LNCAP (cell line): Measurements from ENCODE around the gene PREX1.

Experiments used
- TF ChIP-seq, protein P1 (sequence below): fragments of 450-650 bp; IDR thresholded peaks from 2 replicates; pipeline ENCODE4 v1.5.1; 2017; ENCODE audit warnings: mild to moderate bottlenecking

PREX1 gene

DNA sequence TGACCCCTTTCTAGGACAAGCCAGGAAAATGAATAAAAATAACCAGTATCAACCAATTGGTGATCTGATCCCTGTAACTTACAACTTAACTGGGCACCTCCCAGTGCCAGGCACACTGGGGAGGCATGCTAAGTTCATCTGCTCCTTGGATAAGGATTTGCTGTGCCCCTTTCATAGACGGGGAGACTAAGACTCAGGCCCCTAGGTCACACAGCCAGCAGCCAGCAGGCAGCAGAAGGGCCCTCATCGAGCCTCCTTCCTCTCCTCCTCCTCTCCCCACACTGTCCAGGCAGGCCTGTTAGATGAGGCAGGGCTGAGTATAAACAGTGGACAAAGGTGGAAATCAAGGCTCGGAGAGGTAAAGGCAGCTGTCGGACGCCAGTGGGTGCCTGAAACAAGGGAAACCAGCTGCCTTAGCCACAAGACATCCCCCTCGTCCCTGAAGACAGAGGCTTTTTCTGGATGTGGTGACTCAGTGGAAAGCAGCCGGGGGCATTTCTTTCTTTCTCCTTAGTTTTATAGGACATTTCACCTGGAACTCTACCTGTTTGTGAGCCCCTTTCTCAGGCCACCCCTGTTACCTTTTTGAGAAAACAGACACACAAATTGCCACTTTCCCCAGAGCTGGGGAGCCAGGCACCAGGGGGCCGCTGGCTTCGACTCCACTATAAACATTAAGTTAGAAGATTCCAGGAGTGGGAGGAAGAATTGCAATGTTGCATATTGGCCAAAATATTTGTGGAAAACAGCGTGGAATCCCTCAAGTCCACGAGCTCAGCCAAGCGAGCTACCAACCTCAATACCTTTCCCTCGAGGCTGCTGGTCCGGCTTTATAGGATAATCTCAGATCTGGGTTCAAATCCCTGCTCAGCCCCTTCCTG lies 166.0 kb downstream of the PREX1 start:
- TF ChIP-seq, protein P1, sequence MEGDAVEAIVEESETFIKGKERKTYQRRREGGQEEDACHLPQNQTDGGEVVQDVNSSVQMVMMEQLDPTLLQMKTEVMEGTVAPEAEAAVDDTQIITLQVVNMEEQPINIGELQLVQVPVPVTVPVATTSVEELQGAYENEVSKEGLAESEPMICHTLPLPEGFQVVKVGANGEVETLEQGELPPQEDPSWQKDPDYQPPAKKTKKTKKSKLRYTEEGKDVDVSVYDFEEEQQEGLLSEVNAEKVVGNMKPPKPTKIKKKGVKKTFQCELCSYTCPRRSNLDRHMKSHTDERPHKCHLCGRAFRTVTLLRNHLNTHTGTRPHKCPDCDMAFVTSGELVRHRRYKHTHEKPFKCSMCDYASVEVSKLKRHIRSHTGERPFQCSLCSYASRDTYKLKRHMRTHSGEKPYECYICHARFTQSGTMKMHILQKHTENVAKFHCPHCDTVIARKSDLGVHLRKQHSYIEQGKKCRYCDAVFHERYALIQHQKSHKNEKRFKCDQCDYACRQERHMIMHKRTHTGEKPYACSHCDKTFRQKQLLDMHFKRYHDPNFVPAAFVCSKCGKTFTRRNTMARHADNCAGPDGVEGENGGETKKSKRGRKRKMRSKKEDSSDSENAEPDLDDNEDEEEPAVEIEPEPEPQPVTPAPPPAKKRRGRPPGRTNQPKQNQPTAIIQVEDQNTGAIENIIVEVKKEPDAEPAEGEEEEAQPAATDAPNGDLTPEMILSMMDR, result no peak

DNA sequence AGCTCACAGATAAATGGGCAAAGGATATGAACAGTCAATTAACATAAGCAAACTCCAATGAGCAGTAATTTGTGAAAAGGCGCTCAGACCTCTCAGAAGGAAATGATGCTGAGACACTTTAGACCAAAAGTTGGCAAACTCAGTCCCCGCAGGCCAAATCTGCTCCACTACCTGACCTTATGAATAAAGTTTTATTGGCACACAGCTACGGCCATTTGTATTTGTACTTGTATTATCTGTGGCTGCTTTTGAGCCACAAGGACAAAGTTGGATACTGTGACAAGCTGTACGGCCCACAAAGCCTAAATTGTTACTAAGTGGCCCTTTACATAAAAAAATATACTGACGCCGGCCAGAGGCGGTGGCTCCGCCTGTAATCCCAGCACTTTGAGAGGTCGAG lies 167.0 kb downstream of the PREX1 start:
- TF ChIP-seq, protein P1, result no peak

DNA sequence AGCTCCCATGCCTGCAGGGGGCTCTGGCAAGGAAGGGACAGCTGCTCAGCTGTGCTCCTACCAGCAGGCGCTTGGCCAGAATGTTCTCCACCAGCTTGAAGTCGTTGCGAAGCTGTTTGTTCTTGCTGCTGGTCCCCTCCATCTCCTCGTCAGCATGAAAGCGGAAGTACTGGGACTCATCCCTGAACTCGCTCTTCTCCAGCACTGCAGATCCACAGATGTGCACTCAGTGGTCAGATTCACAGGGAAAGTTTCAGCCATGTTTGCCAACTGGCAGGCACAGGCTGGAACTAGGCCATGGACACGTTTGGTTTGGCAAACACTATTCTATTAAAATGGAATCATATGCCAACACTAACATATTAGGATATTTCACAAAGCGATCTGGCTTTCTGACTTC lies 167.9 kb downstream of the PREX1 start:
- TF ChIP-seq, protein P1, result no peak

DNA sequence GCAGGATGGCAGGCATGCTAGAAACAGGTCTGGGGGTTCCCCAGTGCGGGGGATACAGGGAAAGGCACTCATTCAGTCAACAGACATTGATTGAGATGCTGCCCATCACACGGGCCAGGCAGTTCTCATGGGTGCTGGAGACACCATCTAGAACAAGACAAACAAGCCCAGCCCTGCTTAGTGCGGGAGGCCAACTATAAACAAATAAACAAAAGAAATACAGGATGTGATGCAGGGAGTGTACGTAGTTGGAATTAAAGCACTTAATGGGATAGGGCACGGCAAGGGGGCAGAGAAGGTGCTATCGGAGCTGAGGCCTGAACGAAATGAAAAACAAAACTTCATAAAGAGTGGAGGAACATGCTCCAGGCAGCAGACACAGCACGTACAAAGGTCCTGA lies 169.3 kb downstream of the PREX1 start:
- TF ChIP-seq, protein P1, result no peak

DNA sequence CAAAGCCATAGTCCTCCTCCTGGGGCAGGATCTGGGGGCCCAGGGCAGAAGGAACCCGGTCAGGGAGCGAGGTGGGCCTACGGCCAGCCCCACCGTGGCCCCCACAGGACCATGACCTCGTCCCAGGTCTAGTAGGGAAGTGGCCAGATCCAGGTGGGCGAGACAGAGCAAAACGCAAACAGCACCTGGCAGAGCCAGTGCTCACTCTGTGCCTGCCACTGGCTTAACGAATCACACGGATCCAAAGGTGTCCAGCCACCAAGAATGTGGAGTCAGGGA lies 169.7 kb downstream of the PREX1 start:
- TF ChIP-seq, protein P1, result no peak

DNA sequence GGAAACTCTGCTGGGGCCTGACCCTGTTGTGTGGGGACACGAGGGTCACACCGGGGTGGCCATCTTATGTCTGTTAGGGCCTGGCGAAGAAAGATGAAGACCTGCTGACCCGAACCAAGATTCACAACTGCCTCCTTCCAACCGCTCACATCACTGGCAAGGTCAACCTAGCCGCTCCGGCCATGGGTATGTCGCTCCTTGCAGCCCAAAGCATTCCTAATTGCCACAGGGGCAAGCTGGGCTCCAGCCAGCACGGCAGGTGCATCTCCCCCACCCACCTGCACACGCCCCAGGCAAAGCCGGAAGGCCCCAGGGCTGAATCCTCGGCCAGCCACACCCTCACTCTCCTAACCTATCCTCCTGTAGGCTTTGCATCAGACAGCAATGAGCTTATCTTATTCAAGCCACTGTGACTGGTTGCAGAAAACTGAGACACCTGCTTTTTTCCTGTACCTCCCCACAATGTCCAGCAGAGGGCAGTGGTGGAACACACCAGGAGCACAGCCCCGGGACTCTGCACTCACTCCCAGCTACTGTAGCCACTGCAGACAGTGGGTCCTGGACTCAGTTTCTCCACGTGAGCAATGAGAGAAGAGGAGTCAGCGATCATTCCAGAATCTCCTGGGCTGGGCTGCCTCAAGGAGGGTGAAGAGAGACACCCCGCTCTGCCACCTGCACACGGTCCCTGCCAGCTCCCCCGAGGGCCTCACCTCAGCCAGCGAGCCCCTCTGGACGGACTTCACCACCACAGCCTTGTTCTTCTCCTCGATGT lies 170.2 kb downstream of the PREX1 start:
- TF ChIP-seq, protein P1, result peak; percentile 88

DNA sequence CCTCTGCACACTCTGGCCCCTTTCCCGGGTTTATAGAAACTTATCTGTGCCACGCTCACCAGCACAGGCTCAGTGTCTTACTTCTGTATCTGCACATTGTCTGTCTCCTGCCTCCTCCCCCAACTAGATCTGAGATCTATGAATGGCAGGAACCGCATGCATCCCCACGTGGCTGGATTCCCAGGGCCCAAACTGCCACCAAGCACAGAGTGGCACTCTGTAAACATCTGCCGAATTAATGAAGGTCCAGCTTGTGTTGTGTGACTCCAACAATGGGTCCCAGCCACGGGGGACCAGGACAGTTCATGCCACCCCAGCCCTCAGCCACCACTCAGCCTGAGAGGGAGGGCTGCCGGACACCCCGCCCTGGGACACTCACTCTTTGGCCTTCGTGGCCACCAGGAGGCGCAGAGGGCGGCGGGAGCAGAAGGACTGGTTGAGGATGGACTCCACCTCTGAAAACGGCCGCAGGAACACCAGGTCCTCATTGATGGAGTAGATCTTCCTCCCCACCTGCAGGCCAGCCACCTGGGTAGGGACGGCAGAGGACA lies 171.1 kb downstream of the PREX1 start:
- TF ChIP-seq, protein P1, result peak; percentile 62
